ENCODE measurements around the gene CEP120.
"Not testable (repeated sequence)": the region's sequence is repeated elsewhere in the genome, so short reads cannot be mapped to it uniquely, and the experiment has no call there.

The CEP120 gene

GRCh38 chr5:123440456-123441181 is 17.4 kb upstream of the CEP120 start:
- H3K4me3 ChIP-seq (ENCODE audit: insufficient read depth, low read depth, low read length) = no peak overlapping the region
- no peaks in the 10 kb centered on the region for H3K27me3 ChIP-seq (ENCODE audit: control insufficient read depth, insufficient read depth, low read length, poor library complexity, severe bottlenecking)
- H3K9me3 ChIP-seq (ENCODE audit: control insufficient read depth, low read length) = no peaks in the 10 kb centered on the region
- H3K4me1 ChIP-seq (ENCODE audit: control insufficient read depth, insufficient read depth, low read length) = no peaks in the 10 kb centered on the region
- H3K36me3 ChIP-seq (ENCODE audit: control insufficient read depth, insufficient read depth, low read length) = no peaks in the 10 kb centered on the region
- H3K27ac ChIP-seq (ENCODE audit: insufficient read depth, low read depth, low read length, poor library complexity, severe bottlenecking) = no peak overlapping the region
- 90 to 100% methylated on average over 1 of the region's 1 CpG for WGBS, 2 experiments

DNA sequence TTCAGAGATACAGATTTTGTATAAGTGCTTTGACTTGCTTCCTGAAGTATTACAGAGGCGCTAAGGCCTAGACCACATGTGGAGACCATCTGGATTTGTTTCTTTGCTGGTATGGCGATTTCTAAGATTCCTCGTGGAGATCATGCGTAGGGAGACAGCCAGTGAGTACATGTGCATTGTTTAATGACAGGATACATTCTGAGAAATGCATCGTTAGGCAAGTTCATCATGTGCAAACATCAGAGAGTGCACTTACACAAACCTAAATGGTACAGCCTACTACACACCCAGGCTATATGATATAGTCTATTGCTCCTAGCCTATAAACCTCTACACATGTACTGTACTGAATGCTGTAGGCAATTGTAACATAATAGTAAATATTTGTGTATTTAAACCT is 16.5 kb upstream of the CEP120 start:
- H3K27me3 ChIP-seq (ENCODE audit: control insufficient read depth, insufficient read depth, low read length, poor library complexity, severe bottlenecking) = no peaks in the 10 kb centered on the region
- H3K36me3 ChIP-seq (ENCODE audit: control insufficient read depth, insufficient read depth, low read length) = no peaks in the 10 kb centered on the region
- no peaks in the 10 kb centered on the region for H3K4me1 ChIP-seq (ENCODE audit: control insufficient read depth, insufficient read depth, low read length)
- no peak overlapping the region for H3K27ac ChIP-seq (ENCODE audit: insufficient read depth, low read depth, low read length, poor library complexity, severe bottlenecking)
- WGBS, 2 experiments = 96 to 97% methylated on average over 5 of the region's 5 CpGs
- H3K4me3 ChIP-seq (ENCODE audit: insufficient read depth, low read depth, low read length) = no peak overlapping the region
- H3K9me3 ChIP-seq (ENCODE audit: control insufficient read depth, low read length) = no peaks in the 10 kb centered on the region

- Histone ChIP-seq H3K36me3 (ENCODE audit: control insufficient read depth, insufficient read depth, low read length) (no peaks in the 10 kb centered on the region), H3K27me3 (ENCODE audit: control insufficient read depth, insufficient read depth, low read length, poor library complexity, severe bottlenecking) (no peaks in the 10 kb centered on the region), H3K27ac (ENCODE audit: insufficient read depth, low read depth, low read length, poor library complexity, severe bottlenecking) (no peak overlapping the region), H3K4me1 (ENCODE audit: control insufficient read depth, insufficient read depth, low read length) (no peaks in the 10 kb centered on the region), H3K4me3 (ENCODE audit: insufficient read depth, low read depth, low read length) (no peak overlapping the region), H3K9me3 (ENCODE audit: control insufficient read depth, low read length) (no peaks in the 10 kb centered on the region)
- 93 to 95% methylated on average over 5 of the region's 5 CpGs for WGBS, 2 experiments
Measured at GRCh38 chr5:123438902-123439301, 15.7 kb upstream of the CEP120 start.

DNA sequence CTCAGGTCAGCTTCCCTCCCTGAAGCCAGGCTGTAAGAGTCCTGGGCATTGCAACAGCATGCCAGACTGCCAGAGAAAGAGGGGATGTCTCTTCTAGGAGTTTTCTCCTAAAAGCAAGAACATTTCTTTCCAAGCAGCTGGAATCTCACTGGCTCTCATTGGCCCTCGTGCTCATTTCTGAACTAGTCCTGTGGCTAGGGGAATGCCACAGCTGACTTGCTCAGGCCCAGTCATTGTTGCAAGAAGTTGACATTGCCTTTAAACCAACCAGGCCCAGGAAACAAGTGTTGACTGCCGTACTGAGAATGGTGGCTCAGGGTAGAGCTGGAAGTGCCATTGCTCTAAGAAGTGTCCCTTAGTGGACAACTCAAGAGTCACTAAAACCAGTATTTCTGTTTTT is 15.0 kb upstream of the CEP120 start:
- Histone ChIP-seq H3K9me3 (ENCODE audit: control insufficient read depth, low read length) (no peaks in the 10 kb centered on the region), H3K4me3 (ENCODE audit: insufficient read depth, low read depth, low read length) (no peak overlapping the region), H3K27ac (ENCODE audit: insufficient read depth, low read depth, low read length, poor library complexity, severe bottlenecking) (no peak overlapping the region), H3K27me3 (ENCODE audit: control insufficient read depth, insufficient read depth, low read length, poor library complexity, severe bottlenecking) (no peaks in the 10 kb centered on the region), H3K4me1 (ENCODE audit: control insufficient read depth, insufficient read depth, low read length) (no peaks in the 10 kb centered on the region), H3K36me3 (ENCODE audit: control insufficient read depth, insufficient read depth, low read length) (no peaks in the 10 kb centered on the region)
- 76 to 87% methylated on average over 2 of the region's 2 CpGs for WGBS, 2 experiments

- no peaks in the 10 kb centered on the region for H3K36me3 ChIP-seq (ENCODE audit: control insufficient read depth, insufficient read depth, low read length)
- no peaks in the 10 kb centered on the region for H3K27me3 ChIP-seq (ENCODE audit: control insufficient read depth, insufficient read depth, low read length, poor library complexity, severe bottlenecking)
- H3K4me3 ChIP-seq (ENCODE audit: insufficient read depth, low read depth, low read length) = no peak overlapping the region
- no peaks in the 10 kb centered on the region for H3K9me3 ChIP-seq (ENCODE audit: control insufficient read depth, low read length)
- 61% methylated on average over 1 of the region's 1 CpG for WGBS, 2 experiments
- H3K27ac ChIP-seq (ENCODE audit: insufficient read depth, low read depth, low read length, poor library complexity, severe bottlenecking) = no peak overlapping the region
- H3K4me1 ChIP-seq (ENCODE audit: control insufficient read depth, insufficient read depth, low read length) = no peaks in the 10 kb centered on the region
Measured at GRCh38 chr5:123436201-123436600, 13.0 kb upstream of the CEP120 start.

DNA sequence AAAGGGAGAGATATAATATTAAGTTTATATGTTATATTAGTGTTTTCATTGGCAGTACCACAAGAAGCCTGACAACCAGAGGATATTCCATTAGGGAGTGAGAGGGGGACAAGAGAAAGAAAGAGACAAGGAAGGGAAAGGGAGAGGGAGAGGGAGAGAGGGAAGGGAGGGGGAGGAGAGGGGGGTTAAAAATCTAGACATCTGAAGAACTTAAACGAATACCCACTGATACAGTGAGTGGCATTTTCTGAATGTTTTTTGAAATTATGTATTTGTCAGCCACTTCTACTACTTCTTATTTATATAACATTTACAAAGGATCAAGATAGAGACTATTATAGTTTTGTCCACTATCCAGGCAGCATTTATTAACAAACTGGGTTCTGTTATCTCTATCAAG is 11.6 kb upstream of the CEP120 start:
- H3K9me3 ChIP-seq (ENCODE audit: control insufficient read depth, low read length) = no peaks in the 10 kb centered on the region
- H3K4me3 ChIP-seq (ENCODE audit: insufficient read depth, low read depth, low read length) = no peak overlapping the region
- H3K4me1 ChIP-seq (ENCODE audit: control insufficient read depth, insufficient read depth, low read length) = no peaks in the 10 kb centered on the region
- WGBS, 2 experiments = 83 to 100% methylated on average over 1 of the region's 1 CpG
- H3K27ac ChIP-seq (ENCODE audit: insufficient read depth, low read depth, low read length, poor library complexity, severe bottlenecking) = no peak overlapping the region
- no peaks in the 10 kb centered on the region for H3K36me3 ChIP-seq (ENCODE audit: control insufficient read depth, insufficient read depth, low read length)
- H3K27me3 ChIP-seq (ENCODE audit: control insufficient read depth, insufficient read depth, low read length, poor library complexity, severe bottlenecking) = no peaks in the 10 kb centered on the region

GRCh38 chr5:123433596-123433995 is 10.4 kb upstream of the CEP120 start:
- Histone ChIP-seq H3K27ac (ENCODE audit: insufficient read depth, low read depth, low read length, poor library complexity, severe bottlenecking) (no peak overlapping the region), H3K9me3 (ENCODE audit: control insufficient read depth, low read length) (no peaks in the 10 kb centered on the region), H3K4me3 (ENCODE audit: insufficient read depth, low read depth, low read length) (no peak overlapping the region), H3K4me1 (ENCODE audit: control insufficient read depth, insufficient read depth, low read length) (no peaks in the 10 kb centered on the region), H3K27me3 (ENCODE audit: control insufficient read depth, insufficient read depth, low read length, poor library complexity, severe bottlenecking) (no peaks in the 10 kb centered on the region), H3K36me3 (ENCODE audit: control insufficient read depth, insufficient read depth, low read length) (no peaks in the 10 kb centered on the region)
- WGBS, 2 experiments = 93 to 100% methylated on average over 1 of the region's 2 CpGs

DNA sequence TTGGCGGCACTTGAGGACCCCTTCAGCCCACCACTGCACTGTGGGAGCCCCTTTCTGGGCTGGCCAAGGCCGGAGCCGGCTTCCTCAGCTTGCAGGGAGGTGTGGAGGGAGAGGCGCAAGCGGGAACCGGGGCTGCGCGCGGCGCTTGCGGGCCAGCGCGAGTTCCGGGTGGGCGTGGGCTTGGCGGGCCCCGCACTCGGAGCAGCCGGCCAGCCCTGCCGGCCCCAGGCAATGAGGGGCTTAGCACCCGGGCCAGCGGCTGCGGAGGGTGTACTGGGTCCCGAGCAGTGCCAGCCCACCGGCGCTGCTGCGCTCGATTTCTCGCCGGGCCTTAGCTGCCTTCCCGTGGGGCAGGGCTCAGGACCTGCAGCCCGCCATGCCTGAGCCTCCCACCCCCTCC is 7.2 kb upstream of the CEP120 start:
- WGBS, 2 experiments = 93 to 97% methylated on average over 32 of the region's 32 CpGs
- not testable (repeated sequence) for H3K27me3 ChIP-seq (ENCODE audit: control insufficient read depth, insufficient read depth, low read length, poor library complexity, severe bottlenecking); H3K27ac ChIP-seq (ENCODE audit: insufficient read depth, low read depth, low read length, poor library complexity, severe bottlenecking); H3K4me3 ChIP-seq (ENCODE audit: insufficient read depth, low read depth, low read length); H3K9me3 ChIP-seq (ENCODE audit: control insufficient read depth, low read length); H3K36me3 ChIP-seq (ENCODE audit: control insufficient read depth, insufficient read depth, low read length); H3K4me1 ChIP-seq (ENCODE audit: control insufficient read depth, insufficient read depth, low read length)

DNA sequence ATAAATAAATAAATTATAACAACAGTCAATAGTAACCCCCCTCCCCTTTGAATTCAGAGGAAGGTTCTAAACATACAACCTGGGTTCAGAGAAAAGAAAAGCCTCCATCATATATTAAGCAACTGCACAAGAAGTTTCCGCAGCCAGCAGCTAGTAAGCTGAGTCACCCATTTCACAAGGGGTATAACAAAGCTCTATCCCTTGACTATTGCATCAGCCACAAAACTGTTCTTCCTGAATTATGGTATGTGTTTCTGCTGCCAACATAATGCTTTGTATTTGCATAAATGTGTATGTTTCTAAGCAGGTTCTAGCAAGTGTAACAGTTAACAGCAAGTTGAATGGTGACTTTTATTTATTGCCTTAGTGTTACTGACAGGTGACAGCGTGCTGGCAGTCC is 6.8 kb upstream of the CEP120 start:
- Histone ChIP-seq H3K4me1 (ENCODE audit: control insufficient read depth, insufficient read depth, low read length) (no peaks in the 10 kb centered on the region), H3K9me3 (ENCODE audit: control insufficient read depth, low read length) (no peaks in the 10 kb centered on the region), H3K27ac (ENCODE audit: insufficient read depth, low read depth, low read length, poor library complexity, severe bottlenecking) (no peak overlapping the region), H3K27me3 (ENCODE audit: control insufficient read depth, insufficient read depth, low read length, poor library complexity, severe bottlenecking) (no peaks in the 10 kb centered on the region), H3K4me3 (ENCODE audit: insufficient read depth, low read depth, low read length) (no peak overlapping the region), H3K36me3 (ENCODE audit: control insufficient read depth, insufficient read depth, low read length) (no peaks in the 10 kb centered on the region)
- WGBS, 2 experiments = 96 to 99% methylated on average over 2 of the region's 2 CpGs

DNA sequence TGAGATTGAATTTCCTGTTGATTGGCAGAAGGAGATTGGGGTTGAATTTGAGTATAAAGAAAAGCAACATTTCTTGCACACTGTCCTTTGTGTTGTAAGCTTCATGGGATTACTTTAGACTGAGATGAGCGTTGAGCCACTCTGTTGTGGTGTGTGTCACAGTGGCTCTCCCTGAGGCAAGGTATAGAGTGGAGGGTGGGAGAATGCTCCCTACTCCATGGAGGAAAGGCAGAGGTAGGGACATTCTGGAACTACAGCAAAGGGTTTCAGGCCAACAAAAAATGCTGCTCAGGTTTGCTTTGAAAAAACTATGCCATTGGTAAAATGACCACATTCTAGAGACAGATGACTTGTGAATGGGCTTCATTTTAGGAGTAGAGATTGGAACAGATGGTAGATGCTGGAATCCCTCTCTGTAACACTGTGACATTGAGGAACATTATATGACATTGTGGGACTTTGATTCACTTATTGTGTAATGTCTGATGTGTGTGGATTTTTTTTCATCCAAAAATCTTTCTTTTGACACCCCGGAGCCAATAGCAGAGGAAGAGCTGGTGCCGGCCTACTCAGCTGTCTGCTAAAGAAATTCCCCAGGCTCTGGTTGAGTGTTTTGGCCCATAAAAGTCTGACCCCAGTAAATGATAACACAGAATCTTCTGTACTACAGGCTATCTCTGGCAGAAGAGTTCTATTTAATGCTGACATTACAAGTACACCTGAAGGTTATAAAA is 6.2 kb upstream of the CEP120 start:
- Histone ChIP-seq H3K27me3 (ENCODE audit: control insufficient read depth, insufficient read depth, low read length, poor library complexity, severe bottlenecking) (no peaks in the 10 kb centered on the region), H3K4me1 (ENCODE audit: control insufficient read depth, insufficient read depth, low read length) (no peaks in the 10 kb centered on the region), H3K27ac (ENCODE audit: insufficient read depth, low read depth, low read length, poor library complexity, severe bottlenecking) (no peak overlapping the region), H3K9me3 (ENCODE audit: control insufficient read depth, low read length) (no peaks in the 10 kb centered on the region), H3K36me3 (ENCODE audit: control insufficient read depth, insufficient read depth, low read length) (no peaks in the 10 kb centered on the region), H3K4me3 (ENCODE audit: insufficient read depth, low read depth, low read length) (no peak overlapping the region)
- 91 to 95% methylated on average over 3 of the region's 3 CpGs for WGBS, 2 experiments

All from ectodermal cell (in vitro differentiated cells).